ENCODE data around the gene AGAP2.
A peak's percentile ranks its signal among the peaks of the same experiment; 100 is the strongest.

AGAP2 gene

DNA sequence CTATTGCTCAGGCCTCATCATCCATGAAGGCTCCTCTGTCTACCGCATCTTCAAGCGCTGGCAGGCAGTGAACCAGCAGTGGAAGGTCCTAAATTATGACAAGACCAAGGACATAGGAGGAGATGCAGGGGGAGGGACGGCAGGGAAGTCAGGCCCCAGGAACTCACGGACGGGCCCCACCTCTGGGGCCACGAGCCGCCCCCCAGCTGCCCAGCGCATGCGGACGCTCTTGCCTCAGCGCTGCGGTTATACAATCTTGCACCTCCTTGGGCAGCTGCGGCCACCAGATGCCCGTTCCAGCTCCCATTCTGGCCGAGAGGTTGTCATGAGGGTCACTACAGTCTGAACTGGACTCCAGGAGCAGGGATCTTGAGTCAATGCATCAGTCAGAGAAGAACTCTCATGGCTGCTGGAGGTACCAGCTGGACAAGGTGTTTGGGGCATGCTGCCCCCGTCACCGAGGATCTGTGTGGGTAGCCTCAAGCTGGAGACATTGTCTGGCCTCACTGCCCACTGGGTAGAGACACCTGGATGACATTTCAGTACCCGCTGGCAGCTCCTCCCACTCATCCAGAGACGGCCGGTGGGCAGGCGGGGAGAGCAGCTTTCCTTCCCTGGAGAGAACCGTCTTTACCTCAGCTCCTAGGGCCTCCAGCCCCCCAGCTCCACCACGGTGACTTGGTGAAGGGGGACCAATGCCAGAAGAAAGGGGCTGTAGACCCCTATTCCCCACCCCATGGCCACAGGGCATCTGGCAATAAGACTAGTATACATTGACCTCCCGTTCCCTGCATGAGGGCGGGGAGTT is 20.2 kb upstream of the AGAP2 start:
- H2BK120ac ChIP-seq (ENCODE audit: low read depth, low read length), result no peak overlapping the region
- no peak overlapping the region for H4K91ac ChIP-seq (ENCODE audit: low read depth, low read length, poor library complexity)
- peaks cover 13 to 16% of the 10 kb centered on the region in 2 donors for H3K4me1 ChIP-seq (ENCODE audit: control insufficient read depth in 2 of 2, insufficient read depth in 1 of 2, low read depth in 1 of 2, low read length in 2 of 2)
- H3K27ac ChIP-seq (replicated peaks; ENCODE audit: low read length), result no peak overlapping the region
- no CpG with 5 or more reads among the region's 25 CpGs for WGBS, 2 donors (ENCODE audit: extremely low coverage in 2 of 2, insufficient read length in 2 of 2, insufficient replicate concordance in 1 of 2)
- H2BK15ac ChIP-seq (ENCODE audit: low read length), result no peak overlapping the region
- H3K14ac ChIP-seq (ENCODE audit: low read length), result no peak overlapping the region
- no peak overlapping the region for H3K4ac ChIP-seq (ENCODE audit: low read length)
- H3K18ac ChIP-seq (ENCODE audit: low read length), result no peak overlapping the region
- no peak overlapping the region for H3K23ac ChIP-seq (ENCODE audit: low read depth, low read length, poor library complexity)
- H2AK5ac ChIP-seq (ENCODE audit: low read depth, low read length), result no peak overlapping the region
- no peak overlapping the region for H2AFZ ChIP-seq (ENCODE audit: low read length)
- no peaks in the 10 kb centered on the region for H3K9me3 ChIP-seq (replicated peaks in 1 of 2; ENCODE audit: control insufficient read depth in 2 of 2, insufficient read depth in 1 of 2, low read depth in 1 of 2, low read length in 2 of 2)
- H3K4me3 ChIP-seq (ENCODE audit: low read length in 2 of 2), result no peak overlapping the region
- no peak overlapping the region for H4K8ac ChIP-seq (ENCODE audit: low read depth, low read length)
- H3K4me2 ChIP-seq (ENCODE audit: insufficient read depth, low read length, poor library complexity, severe bottlenecking), result no peak overlapping the region
- no peak overlapping the region for H2BK12ac ChIP-seq (ENCODE audit: low read length)
- peaks cover 0 to 21% (median 3%) of the 10 kb centered on the region in 3 experiments for H3K27me3 ChIP-seq (ENCODE audit: control insufficient read depth in 3 of 3, insufficient read depth in 3 of 3, low read depth in 1 of 3, low read length in 3 of 3)
- no peak overlapping the region for H2BK5ac ChIP-seq (ENCODE audit: low read length)
- no peak for DNase-seq (ENCODE audit: low spot score)
- peaks cover 10 to 60% of the 10 kb centered on the region in 2 donors for H3K36me3 ChIP-seq (replicated peaks in 1 of 2; ENCODE audit: control insufficient read depth in 2 of 2, insufficient read depth in 2 of 2, low read length in 2 of 2)
- peaks cover 3% of the 10 kb centered on the region for H3K79me1 ChIP-seq (ENCODE audit: low read depth, low read length)
- H3K9ac ChIP-seq (ENCODE audit: low read depth, low read length, poor library complexity), result no peak overlapping the region

DNA sequence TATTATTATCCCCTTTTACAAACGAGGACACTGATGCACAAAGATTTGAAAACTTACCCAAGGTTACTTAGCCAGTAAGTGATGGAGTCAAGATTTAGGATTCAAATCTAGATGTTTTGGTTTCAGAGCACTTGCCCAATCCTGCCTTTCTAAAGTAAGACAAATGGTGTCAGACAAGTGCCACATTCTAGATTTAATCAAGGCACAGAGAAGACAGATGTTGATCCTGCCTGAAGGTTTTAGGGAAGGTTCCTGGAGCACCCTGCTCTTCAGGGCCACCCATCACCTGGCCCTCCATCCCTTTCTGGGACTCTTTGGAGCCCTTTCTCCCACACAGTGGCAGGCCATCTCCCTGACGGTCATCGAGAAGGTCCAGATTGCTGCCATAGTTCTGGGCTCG is 19.2 kb upstream of the AGAP2 start:
- Histone ChIP-seq H3K9ac (ENCODE audit: low read depth, low read length, poor library complexity) (no peak overlapping the region), H3K9me3 (replicated peaks in 1 of 2; ENCODE audit: control insufficient read depth in 2 of 2, insufficient read depth in 1 of 2, low read depth in 1 of 2, low read length in 2 of 2) (no peaks in the 10 kb centered on the region), H2AFZ (ENCODE audit: low read length) (no peak overlapping the region), H3K23ac (ENCODE audit: low read depth, low read length, poor library complexity) (no peak overlapping the region), H3K27me3 (ENCODE audit: control insufficient read depth in 3 of 3, insufficient read depth in 3 of 3, low read depth in 1 of 3, low read length in 3 of 3) (peaks cover 0 to 13% (median 3%) of the 10 kb centered on the region in 3 experiments), H4K8ac (ENCODE audit: low read depth, low read length) (no peak overlapping the region), H2BK5ac (ENCODE audit: low read length) (no peak overlapping the region), H3K79me1 (ENCODE audit: low read depth, low read length) (peaks cover 3% of the 10 kb centered on the region), H3K27ac (replicated peaks; ENCODE audit: low read length) (no peak overlapping the region), H3K4me2 (ENCODE audit: insufficient read depth, low read length, poor library complexity, severe bottlenecking) (no peak overlapping the region), H3K4ac (ENCODE audit: low read length) (no peak overlapping the region), H2BK120ac (ENCODE audit: low read depth, low read length) (no peak overlapping the region), H2BK12ac (ENCODE audit: low read length) (no peak overlapping the region), H2AK5ac (ENCODE audit: low read depth, low read length) (no peak overlapping the region), H4K91ac (ENCODE audit: low read depth, low read length, poor library complexity) (no peak overlapping the region), H2BK15ac (ENCODE audit: low read length) (no peak overlapping the region), H3K4me3 (ENCODE audit: low read length in 2 of 2) (no peak overlapping the region), H3K36me3 (replicated peaks in 1 of 2; ENCODE audit: control insufficient read depth in 2 of 2, insufficient read depth in 2 of 2, low read length in 2 of 2) (peaks cover 10 to 50% of the 10 kb centered on the region in 2 donors), H3K14ac (ENCODE audit: low read length) (no peak overlapping the region), H3K18ac (ENCODE audit: low read length) (no peak overlapping the region), H3K4me1 (ENCODE audit: control insufficient read depth in 2 of 2, insufficient read depth in 1 of 2, low read depth in 1 of 2, low read length in 2 of 2) (peaks cover 18 to 26% of the 10 kb centered on the region in 2 donors)
- no CpG with 5 or more reads among the region's 4 CpGs for WGBS, 2 donors (ENCODE audit: extremely low coverage in 2 of 2, insufficient read length in 2 of 2, insufficient replicate concordance in 1 of 2)
- DNase-seq (ENCODE audit: low spot score), result no peak

DNA sequence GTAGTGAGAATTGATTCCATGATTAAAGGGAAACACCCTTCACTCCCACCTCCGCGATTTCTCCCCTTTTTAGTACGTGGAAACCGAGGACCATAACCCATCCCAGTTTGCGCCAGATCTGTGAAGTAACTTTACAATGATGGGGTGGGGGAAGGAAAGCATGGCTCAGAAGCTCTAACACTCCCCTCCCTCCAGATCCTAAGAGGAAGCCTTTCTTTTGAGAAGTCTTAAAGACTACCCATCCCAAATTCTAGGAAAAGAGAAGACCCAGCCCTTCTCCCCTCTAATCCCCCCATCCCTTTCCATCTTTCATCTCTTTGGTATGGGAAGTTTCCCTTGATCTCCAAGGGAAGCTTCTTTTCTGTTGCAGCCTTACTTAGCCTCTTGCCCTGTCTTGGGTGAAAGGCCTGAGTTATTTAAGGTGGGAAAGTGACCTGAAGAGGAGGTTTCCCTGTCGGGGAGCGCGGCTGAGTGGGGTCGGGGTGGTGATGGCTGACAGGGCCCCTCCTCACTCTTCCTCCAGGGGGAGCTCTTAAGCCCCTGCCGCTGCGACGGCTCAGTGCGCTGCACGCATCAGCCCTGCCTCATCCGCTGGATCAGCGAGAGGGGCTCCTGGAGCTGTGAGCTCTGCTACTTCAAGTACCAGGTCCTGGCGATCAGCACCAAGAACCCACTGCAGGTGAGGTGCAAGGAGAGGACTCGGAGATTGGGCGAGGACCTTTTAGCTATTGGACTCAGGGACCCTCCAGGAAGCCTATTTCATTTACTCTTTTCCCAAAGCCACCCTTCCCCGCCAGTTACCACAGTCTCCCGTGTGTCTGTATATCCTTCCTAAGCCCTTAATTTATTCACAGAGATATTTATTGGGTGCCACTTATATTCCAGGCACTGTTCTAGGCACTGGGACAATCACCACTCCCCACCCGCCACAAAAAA is 18.1 kb upstream of the AGAP2 start:
- Histone ChIP-seq H3K36me3 (replicated peaks in 1 of 2; ENCODE audit: control insufficient read depth in 2 of 2, insufficient read depth in 2 of 2, low read length in 2 of 2) (peaks cover 10 to 42% of the 10 kb centered on the region in 2 donors), H3K4me2 (ENCODE audit: insufficient read depth, low read length, poor library complexity, severe bottlenecking) (peak overlapping the region; percentile 12), H3K18ac (ENCODE audit: low read length) (no peak overlapping the region), H3K9me3 (replicated peaks in 1 of 2; ENCODE audit: control insufficient read depth in 2 of 2, insufficient read depth in 1 of 2, low read depth in 1 of 2, low read length in 2 of 2) (no peaks in the 10 kb centered on the region), H2BK5ac (ENCODE audit: low read length) (no peak overlapping the region), H3K23ac (ENCODE audit: low read depth, low read length, poor library complexity) (no peak overlapping the region), H3K4me1 (ENCODE audit: control insufficient read depth in 2 of 2, insufficient read depth in 1 of 2, low read depth in 1 of 2, low read length in 2 of 2) (peaks cover 20 to 29% of the 10 kb centered on the region in 2 donors), H2BK12ac (ENCODE audit: low read length) (no peak overlapping the region), H2AK5ac (ENCODE audit: low read depth, low read length) (no peak overlapping the region), H3K27ac (replicated peaks; ENCODE audit: low read length) (no peak overlapping the region), H4K8ac (ENCODE audit: low read depth, low read length) (no peak overlapping the region), H3K79me1 (ENCODE audit: low read depth, low read length) (peaks cover 7% of the 10 kb centered on the region), H3K27me3 (ENCODE audit: control insufficient read depth in 3 of 3, insufficient read depth in 3 of 3, low read depth in 1 of 3, low read length in 3 of 3) (peaks cover 0 to 13% (median 3%) of the 10 kb centered on the region in 3 experiments), H3K4me3 (ENCODE audit: low read length in 2 of 2) (peak overlapping the region in 1 of 2 donors; percentile 58), H2AFZ (ENCODE audit: low read length) (no peak overlapping the region), H3K4ac (ENCODE audit: low read length) (no peak overlapping the region), H4K91ac (ENCODE audit: low read depth, low read length, poor library complexity) (no peak overlapping the region), H3K14ac (ENCODE audit: low read length) (no peak overlapping the region), H2BK15ac (ENCODE audit: low read length) (no peak overlapping the region), H3K9ac (ENCODE audit: low read depth, low read length, poor library complexity) (no peak overlapping the region), H2BK120ac (ENCODE audit: low read depth, low read length) (no peak overlapping the region)
- DNase-seq (ENCODE audit: low spot score), result no peak
- no CpG with 5 or more reads among the region's 22 CpGs for WGBS, 2 donors (ENCODE audit: extremely low coverage in 2 of 2, insufficient read length in 2 of 2, insufficient replicate concordance in 1 of 2)
